Pancreas (tissue), 10 donors: ENCODE measurements around the gene CCDC106. TPM values are rescaled to one million over a fixed set of nuclear protein-coding genes. Genes with fewer than 3 reads are reported as not detected.

Source experiments
- ATAC-seq, 4 donors: fragments of 200-7000 bp; cut with Tn5 transposase; one replicate each; pipeline versions ENCODE4 v1.8.0 to v1.9.1; 2020; ENCODE audit warnings: mild to moderate bottlenecking in 4 of 4, moderate library complexity in 4 of 4
- DNase-seq, 6 donors: peaks; one replicate each; pipeline ENCODE4 v3.0.0-alpha.2; 2020
- FAIRE-seq: peaks from 2 replicates; lab custom pipeline; 2012; peaks lifted over from hg19 to GRCh38; lab: Jason Lieb, UNC
- H3K27ac ChIP-seq, 4 donors: fragments of 200-600 bp; sonication (generic); 1 replicate in 3 of 4; 2 replicates in 1 of 4; pipeline versions ENCODE4 v1.5.0 to v1.8.0; 2020
- H3K27me3 ChIP-seq, 4 donors: fragments of 200-600 bp; one replicate each; pipeline ENCODE4 v1.8.0; 2021
- H3K36me3 ChIP-seq, 3 donors: fragments of 200-600 bp; sonication (generic) in 1 of 3; one replicate each; pipeline versions ENCODE4 v1.5.0 to v1.8.0; 2020 to 2021
- H3K4me1 ChIP-seq, 3 donors: fragments of 200-600 bp; one replicate each; pipeline ENCODE4 v1.8.0; 2021
- H3K4me3 ChIP-seq, 4 donors: fragments of 200-600 bp; sonication (generic) in 2 of 4; one replicate each; pipeline versions ENCODE4 v1.5.0 to v1.8.0; 2020 to 2021
- H3K9me3 ChIP-seq, 4 donors: fragments of 200-600 bp; one replicate each; pipeline ENCODE4 v1.8.0; 2021
- CTCF ChIP-seq, 4 donors: fragments of 200-600 bp; sonication (generic) in 3 of 4; IDR thresholded peaks; one replicate each; pipeline versions ENCODE4 v1.5.0 to v1.8.0; 2021; ENCODE audit warnings: antibody characterized with exemption in 4 of 4
- WGBS, 2 donors: extraction: QIAGEN DNeasy Blood & Tissue Kit; methylation state at CpG; one replicate each; pipeline ENCODE4 v1.1.7; 2013; 5-methylcytosine and 5-hydroxymethylcytosine counted together
- intact Hi-C, 3 donors: fragments of 100-400 bp; cut with DNase I; formaldehyde crosslinking; loops; one replicate each; pipeline versions ENCODE4 v1.11.1 to v1.14.2; 2022
- polyA plus RNA-seq, 2 donors: library from polyadenylated mRNA; stranded (reverse); fragments of 200-250 nt; gene quantifications; one replicate each; pipeline ENCODE4 v1.2.3, GENCODE V29; 2013
- total RNA-seq, 6 donors: library from RNA; stranded (reverse); fragmentation: NEBNext Ultra II Directional in 4 of 6; extraction: Animal tissue kit (Norgen Biotek cat#: 25700) in 4 of 6; gene quantifications; one replicate each; pipeline versions ENCODE4 v1.2.1 to v1.2.4, GENCODE V29; 2021 to 2023
- donor health status: healthy with polysubstance abuse.
- donor health status: DM: no; HTN: no; CAD: no; lungs with moderate emphysema.
- donor health status: DM: no; HTN: no; CAD: no.
- donor health status: control.
- donor health status: control.
- donor health status: Bipolar disorder and iron deficiency.
- donor health status: DM: yes; HTN: yes; CAD: no.
- donor health status: DM: no; HTN: no; CAD: no.
- donor health status: DM: no; HTN: no; CAD: no.
- donor health status: DM: yes; HTN: yes; CAD: no.

Gene CCDC106
- total and polyA plus RNA-seq, 8 donors: 3.2 to 22.8 (median 5.4) TPM

GRCh38 chr19:55643887-55644176, 4.2 kb upstream of the CCDC106 start:
- Histone ChIP-seq H3K27me3 (no peaks in the 10 kb centered on the region), H3K4me3 (peak overlapping the region; percentile 33 to 86 (median 68)), H3K4me1 (peaks cover 7 to 19% (median 17%) of the 10 kb centered on the region in 3 donors), H3K36me3 (no peaks in the 10 kb centered on the region), H3K9me3 (no peaks in the 10 kb centered on the region), H3K27ac (peak overlapping the region; percentile 31 to 89 (median 54))
- no peak for TF ChIP-seq CTCF (IDR thresholded peaks at IDR 0.05)
- no peak for FAIRE-seq
- 0% methylated on average over 14 to 15 of the region's 15 CpGs for WGBS, 2 donors
- ATAC-seq: no peak
- peak in 2 of 6 donors; percentile 16 to 80 for DNase-seq
- intact Hi-C loops: no loop called here

- ATAC-seq: no peak
- TF ChIP-seq CTCF (IDR thresholded peaks at IDR 0.05): no peak
- peak in 1 of 6 donors; percentile 30 for DNase-seq
Measured at GRCh38 chr19:55644191-55644833, 3.7 kb upstream of the CCDC106 start.

GRCh38 chr19:55644842-55645511, 3.0 kb upstream of the CCDC106 start:
- H3K27ac ChIP-seq: no peak overlapping the region
- intact Hi-C loops: no loop called here
- no peak for ATAC-seq
- no peak for FAIRE-seq
- no peaks in the 10 kb centered on the region for H3K9me3 ChIP-seq
- no peak for TF ChIP-seq CTCF (IDR thresholded peaks at IDR 0.05)
- no peaks in the 10 kb centered on the region for H3K27me3 ChIP-seq
- peaks cover 7 to 17% (median 11%) of the 10 kb centered on the region in 3 donors for H3K4me1 ChIP-seq
- WGBS, 2 donors: 81 to 87% methylated on average over 28 of the region's 28 CpGs
- DNase-seq: peak in 2 of 6 donors; percentile 51 to 68
- H3K36me3 ChIP-seq: no peaks in the 10 kb centered on the region
- peak overlapping the region in 1 of 4 donors; percentile 86 for H3K4me3 ChIP-seq

More at GRCh38 chr19:55644191-55644833, 3.7 kb upstream of the CCDC106 start:
- Histone ChIP-seq H3K27me3 (no peaks in the 10 kb centered on the region), H3K4me1 (peaks cover 7 to 18% (median 18%) of the 10 kb centered on the region in 3 donors), H3K27ac (peak overlapping the region in 1 of 4 donors; percentile 31), H3K4me3 (peak overlapping the region; percentile 33 to 86 (median 68)), H3K9me3 (no peaks in the 10 kb centered on the region), H3K36me3 (no peaks in the 10 kb centered on the region)
- FAIRE-seq: no peak
- WGBS, 2 donors: 46 to 49% methylated on average over 11 to 12 of the region's 12 CpGs
- intact Hi-C loops: no loop called here

GRCh38 chr19:55645512-55645881, 2.5 kb upstream of the CCDC106 start:
- intact Hi-C loops: no loop called here
- DNase-seq (no peak), ATAC-seq (no peak), FAIRE-seq (no peak)
- no peak overlapping the region for H3K27ac ChIP-seq
- no peaks in the 10 kb centered on the region for H3K9me3 ChIP-seq
- no peaks in the 10 kb centered on the region for H3K36me3 ChIP-seq
- WGBS, 2 donors: 52 to 56% methylated on average over 5 of the region's 5 CpGs
- peaks cover 6 to 12% (median 7%) of the 10 kb centered on the region in 3 donors for H3K4me1 ChIP-seq
- TF ChIP-seq CTCF (IDR thresholded peaks at IDR 0.05): no peak
- H3K4me3 ChIP-seq: no peak overlapping the region
- H3K27me3 ChIP-seq: no peaks in the 10 kb centered on the region
